ENCODE results near the gene MPRIP. TPM values are rescaled to one million over a fixed set of nuclear protein-coding genes. Genes with fewer than 3 reads are reported as not detected.

MPRIP gene
- total RNA-seq, 2 donors from 2014 or later: 147 to 269 TPM

GRCh38 chr17:17151541-17151940 is 109.3 kb downstream of the MPRIP start:
- Histone ChIP-seq H3K36me3 (replicated peaks in 1 of 2; ENCODE audit: insufficient read depth in 1 of 2, low read depth in 2 of 2) (peaks cover 0 to 16% of the 10 kb centered on the region in 2 donors), H3K27me3 (no peaks in the 10 kb centered on the region), H3K4me3 (no peak overlapping the region), H3K4me1 (no peaks in the 10 kb centered on the region), H3K9me3 (no peaks in the 10 kb centered on the region), H3K27ac (peak overlapping the region in 2 of 4 donors; percentile 7 to 13)
- intact Hi-C loops (cut with DNase I): no loop called here
- 93 to 94% methylated on average over 3 of the region's 3 CpGs for WGBS, 2 donors
- TF ChIP-seq POLR2A (IDR thresholded peaks at IDR 0.05) (no peak), CTCF (IDR thresholded peaks at IDR 0.05) (no peak)
- no peak for DNase-seq
- ATAC-seq: no peak

DNA sequence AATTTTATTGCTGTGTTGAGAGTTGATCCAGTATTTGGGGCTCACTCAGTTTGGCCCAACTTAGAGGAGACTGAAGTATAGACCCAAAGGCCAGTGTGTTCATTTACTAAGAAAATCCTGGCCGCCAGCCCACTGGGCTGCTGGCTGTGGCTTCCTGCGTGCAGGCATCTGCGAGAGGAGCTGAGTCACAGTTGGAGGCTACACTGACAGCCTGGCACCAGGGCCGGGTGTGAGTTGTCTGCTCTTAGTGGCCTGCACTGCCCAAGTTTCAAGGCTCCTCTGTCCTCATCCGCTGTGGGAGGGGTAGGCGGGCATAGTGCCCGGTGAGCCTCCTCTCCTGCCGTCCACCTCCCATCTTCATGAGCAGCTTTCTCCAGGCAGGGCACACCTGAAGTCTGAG is 109.7 kb downstream of the MPRIP start:
- no peaks in the 10 kb centered on the region for H3K27me3 ChIP-seq
- TF ChIP-seq POLR2A (IDR thresholded peaks at IDR 0.05): no peak
- TF ChIP-seq CTCF (IDR thresholded peaks at IDR 0.05): no peak
- H3K36me3 ChIP-seq (replicated peaks in 1 of 2; ENCODE audit: insufficient read depth in 1 of 2, low read depth in 2 of 2): peaks cover 0 to 20% of the 10 kb centered on the region in 2 donors
- no peaks in the 10 kb centered on the region for H3K4me1 ChIP-seq
- no peak overlapping the region for H3K4me3 ChIP-seq
- peak overlapping the region in 1 of 4 donors; percentile 7 for H3K27ac ChIP-seq
- intact Hi-C loops (cut with DNase I): no loop called here
- DNase-seq: peak; percentile 46 to 77 (median 70)
- peak; percentile 59 for ATAC-seq
- 52 to 87% methylated on average over 3 to 8 of the region's 8 CpGs for WGBS, 2 donors
- no peaks in the 10 kb centered on the region for H3K9me3 ChIP-seq

DNA sequence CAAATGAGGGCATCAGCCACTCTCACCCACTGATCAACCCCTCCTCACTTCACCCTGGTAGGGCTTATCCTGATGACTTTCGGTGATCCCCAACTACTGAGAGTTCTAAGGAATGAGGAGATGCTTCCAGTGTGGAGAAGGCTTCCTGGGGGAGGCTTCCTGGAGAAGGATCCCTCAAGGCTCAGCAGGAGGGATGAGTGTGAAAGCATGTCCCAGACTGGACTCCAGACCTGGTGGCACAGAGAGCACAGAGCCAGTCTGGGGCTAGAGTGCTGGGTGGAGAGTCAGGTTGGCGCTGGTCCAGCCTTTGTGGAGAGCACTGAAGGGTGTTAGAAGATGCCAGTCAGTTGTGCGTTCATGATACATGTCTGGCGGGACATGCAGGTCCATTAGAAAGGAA is 110.1 kb downstream of the MPRIP start:
- Histone ChIP-seq H3K4me3 (no peak overlapping the region), H3K36me3 (replicated peaks in 1 of 2; ENCODE audit: insufficient read depth in 1 of 2, low read depth in 2 of 2) (peaks cover 0 to 22% of the 10 kb centered on the region in 2 donors), H3K4me1 (no peaks in the 10 kb centered on the region), H3K27me3 (no peaks in the 10 kb centered on the region), H3K9me3 (no peaks in the 10 kb centered on the region), H3K27ac (no peak overlapping the region)
- WGBS, 2 donors: 77 to 82% methylated on average over 4 of the region's 4 CpGs
- DNase-seq (no peak), ATAC-seq (no peak)
- intact Hi-C loops (cut with DNase I): no loop called here
- TF ChIP-seq CTCF (IDR thresholded peaks at IDR 0.05) (no peak), POLR2A (IDR thresholded peaks at IDR 0.05) (no peak)

DNA sequence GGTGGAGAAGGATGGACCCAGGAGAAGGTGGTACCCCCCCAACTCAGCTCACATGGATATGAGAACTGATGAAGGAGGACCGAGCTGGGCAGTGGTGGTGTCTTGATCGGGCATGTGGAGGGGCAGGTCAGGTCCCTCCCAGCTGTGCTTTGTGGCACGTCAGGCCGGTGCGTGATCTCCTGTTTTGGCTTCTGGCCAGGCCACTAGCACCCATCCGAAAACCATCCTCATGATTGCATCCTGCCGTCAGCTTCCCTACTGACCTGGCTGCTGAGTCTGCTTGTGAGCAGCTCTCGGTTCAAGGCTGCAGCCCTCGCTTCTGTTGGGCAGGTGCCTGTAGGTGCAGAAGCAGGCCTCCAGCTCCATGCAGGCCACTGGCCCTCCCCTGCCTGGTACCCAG is 110.8 kb downstream of the MPRIP start:
- ATAC-seq (no peak), DNase-seq (no peak)
- Histone ChIP-seq H3K4me1 (no peaks in the 10 kb centered on the region), H3K27ac (no peak overlapping the region), H3K36me3 (replicated peaks in 1 of 2; ENCODE audit: insufficient read depth in 1 of 2, low read depth in 2 of 2) (peaks cover 0 to 24% of the 10 kb centered on the region in 2 donors), H3K4me3 (no peak overlapping the region), H3K27me3 (no peaks in the 10 kb centered on the region), H3K9me3 (no peaks in the 10 kb centered on the region)
- intact Hi-C loops (cut with DNase I): no loop called here
- no peak for TF ChIP-seq CTCF (IDR thresholded peaks at IDR 0.05)
- no peak for TF ChIP-seq POLR2A (IDR thresholded peaks at IDR 0.05)
- 80 to 88% methylated on average over 6 to 8 of the region's 9 CpGs for WGBS, 2 donors

DNA sequence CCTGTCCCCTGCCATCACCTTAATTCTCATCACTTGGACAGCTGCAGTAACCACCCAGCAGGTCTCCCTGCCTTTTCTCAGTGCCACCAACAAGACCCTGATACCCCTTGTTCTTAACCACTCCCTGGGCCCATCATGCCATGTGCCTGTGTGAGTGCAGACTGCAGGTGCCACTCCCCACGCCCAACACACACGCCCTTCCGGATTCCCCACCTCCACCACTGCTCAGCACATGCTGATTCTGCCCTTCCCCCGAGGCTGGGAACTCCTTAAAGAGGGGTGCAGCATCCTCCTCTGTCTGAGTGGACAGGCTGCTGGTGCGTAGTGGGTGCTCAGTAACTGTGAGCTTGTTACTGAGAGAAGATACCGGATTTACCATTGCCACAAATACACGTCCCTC is 111.5 kb downstream of the MPRIP start:
- H3K4me1 ChIP-seq: no peaks in the 10 kb centered on the region
- H3K9me3 ChIP-seq: no peaks in the 10 kb centered on the region
- TF ChIP-seq CTCF (IDR thresholded peaks at IDR 0.05) (no peak), POLR2A (IDR thresholded peaks at IDR 0.05) (no peak)
- no peak overlapping the region for H3K4me3 ChIP-seq
- WGBS, 2 donors: 82 to 94% methylated on average over 6 to 7 of the region's 7 CpGs
- H3K27me3 ChIP-seq: no peaks in the 10 kb centered on the region
- no peak for ATAC-seq
- peaks cover 0 to 27% of the 10 kb centered on the region in 2 donors for H3K36me3 ChIP-seq (replicated peaks in 1 of 2; ENCODE audit: insufficient read depth in 1 of 2, low read depth in 2 of 2)
- intact Hi-C loops (cut with DNase I): no loop called here
- DNase-seq: no peak
- no peak overlapping the region for H3K27ac ChIP-seq

Data from body of pancreas (tissue), 4 donors.